HEK293 (cell line): ENCODE results near the gene HNRNPK.

Source experiments
- CTCF ChIA-PET: fragments of 350-600 bp; formaldehyde crosslinking; extraction: SDS; loops from one replicate; lab custom pipeline; 2021; ENCODE audit warnings: antibody characterized with exemption; lab: Yijun Ruan, JAX
- POLR2A ChIA-PET: fragments of 300-600 bp; formaldehyde crosslinking; extraction: SDS; loops from one replicate; lab custom pipeline; 2020; ENCODE audit warnings: antibody characterized with exemption, inconsistent platforms; lab: Yijun Ruan, JAX
- H3K27ac ChIP-seq: fragments of 200-500 bp; sonication (Bioruptor generic); 2 replicates; pipeline ENCODE4 v1.5.1; 2014; ENCODE audit warnings: low read depth, low read length, control low read depth, inconsistent platforms; ENCODE audit errors: extremely low read depth
- H3K36me3 ChIP-seq, 2 experiments: fragments of 200-500 bp in 1 of 2; sonication (Bioruptor generic) in 1 of 2; 1 replicate in 1 of 2; 2 replicates in 1 of 2; pipeline ENCODE4 v1.5.1; 2014 to 2017; ENCODE audit warnings: inconsistent platforms in 2 of 2, low read length in 2 of 2; ENCODE audit not compliant: control insufficient read depth in 2 of 2, insufficient read depth in 1 of 2
- H3K4me1 ChIP-seq: fragments of 200-500 bp; sonication (Bioruptor generic); 2 replicates; pipeline ENCODE4 v1.5.1; 2014; ENCODE audit warnings: mild to moderate bottlenecking, low read length, inconsistent platforms; ENCODE audit not compliant: control insufficient read depth, insufficient read depth
- H3K4me3 ChIP-seq: 2 replicates; pipeline ENCODE4 v1.5.1; 2011; ENCODE audit warnings: low read depth, mild to moderate bottlenecking, control low read depth, low read length, moderate library complexity
- H3K9me3 ChIP-seq: fragments of 200-500 bp; sonication (Bioruptor generic); 2 replicates; pipeline ENCODE4 v1.5.1; 2014; ENCODE audit warnings: low read depth, low read length, inconsistent platforms; ENCODE audit not compliant: control insufficient read depth, insufficient read depth
- HOXC10 ChIP-seq: sonication (generic); formaldehyde crosslinking; IDR thresholded peaks from 2 replicates; pipeline ENCODE4 v1.8.1; 2023; ENCODE audit warnings: mild to moderate bottlenecking, missing genetic modification reagents
- PRDM10 ChIP-seq: fragments of 450-650 bp; formaldehyde crosslinking; IDR thresholded peaks from 2 replicates; pipeline ENCODE4 v1.5.1; 2016; ENCODE audit warnings: missing biosample characterization, missing genetic modification characterization
- PRDM6 ChIP-seq: fragments of 450-650 bp; formaldehyde crosslinking; IDR thresholded peaks from 2 replicates; pipeline ENCODE4 v1.5.1; 2017; ENCODE audit warnings: missing biosample characterization, missing genetic modification characterization
- SCRT1 ChIP-seq: fragments of 450-650 bp; formaldehyde crosslinking; IDR thresholded peaks from 2 replicates; pipeline ENCODE4 v1.5.1; 2016; ENCODE audit warnings: missing biosample characterization, missing genetic modification characterization, borderline replicate concordance
- TRIM28 ChIP-seq: IDR thresholded peaks from 2 replicates; pipeline ENCODE4 v1.6.1; 2011; ENCODE audit warnings: low read length, control low read depth, borderline replicate concordance
- ZNF292 ChIP-seq: fragments of 450-650 bp; formaldehyde crosslinking; IDR thresholded peaks from 2 replicates; pipeline ENCODE4 v1.5.1; 2016; ENCODE audit warnings: low read depth, missing biosample characterization, missing genetic modification characterization, borderline replicate concordance
- ZNF354C ChIP-seq: fragments of 450-650 bp; formaldehyde crosslinking; IDR thresholded peaks from 2 replicates; pipeline ENCODE4 v1.5.1; 2016; ENCODE audit warnings: missing biosample characterization, missing genetic modification characterization, low read depth, borderline replicate concordance
- ZNF433 ChIP-seq: fragments of 450-650 bp; formaldehyde crosslinking; IDR thresholded peaks from 2 replicates; pipeline ENCODE4 v1.5.1; 2016; ENCODE audit warnings: missing biosample characterization, missing genetic modification characterization, low read depth
- ZNF473 ChIP-seq: fragments of 450-650 bp; formaldehyde crosslinking; IDR thresholded peaks from 2 replicates; pipeline ENCODE4 v1.5.1; 2017; ENCODE audit warnings: missing biosample characterization, missing genetic modification characterization
- ZNF544 ChIP-seq: fragments of 450-650 bp; formaldehyde crosslinking; IDR thresholded peaks from 2 replicates; pipeline ENCODE4 v1.5.0; 2017; ENCODE audit warnings: missing biosample characterization, missing genetic modification characterization
- ZNF561 ChIP-seq: fragments of 450-650 bp; IDR thresholded peaks from 2 replicates; pipeline ENCODE4 v1.5.1; 2018; ENCODE audit warnings: missing biosample characterization, missing genetic modification characterization, borderline replicate concordance
- ZNF600 ChIP-seq: fragments of 450-650 bp; formaldehyde crosslinking; IDR thresholded peaks from 2 replicates; pipeline ENCODE4 v1.5.1; 2016; ENCODE audit warnings: missing biosample characterization, missing genetic modification characterization
- ZNF623 ChIP-seq: fragments of 450-650 bp; formaldehyde crosslinking; IDR thresholded peaks from 2 replicates; pipeline ENCODE4 v1.5.1; 2016; ENCODE audit warnings: missing biosample characterization, missing genetic modification characterization
- ZNF670 ChIP-seq: fragments of 450-650 bp; formaldehyde crosslinking; IDR thresholded peaks from 2 replicates; pipeline ENCODE4 v1.5.1; 2016; ENCODE audit warnings: missing biosample characterization, missing genetic modification characterization, low read depth
- ZNF701 ChIP-seq: fragments of 450-650 bp; formaldehyde crosslinking; IDR thresholded peaks from 2 replicates; pipeline ENCODE4 v1.5.1; 2016; ENCODE audit warnings: missing biosample characterization, missing genetic modification characterization
- ZNF792 ChIP-seq: fragments of 450-650 bp; formaldehyde crosslinking; IDR thresholded peaks from 2 replicates; pipeline ENCODE4 v1.5.1; 2016; ENCODE audit warnings: missing biosample characterization, missing genetic modification characterization
- ZSCAN23 ChIP-seq: fragments of 450-650 bp; formaldehyde crosslinking; IDR thresholded peaks from 2 replicates; pipeline ENCODE4 v1.5.1; 2016; ENCODE audit warnings: missing biosample characterization, missing genetic modification characterization
- ZSCAN30 ChIP-seq: fragments of 450-650 bp; IDR thresholded peaks from 2 replicates; pipeline ENCODE4 v1.5.1; 2018; ENCODE audit warnings: missing biosample characterization, mild to moderate bottlenecking, missing genetic modification characterization, moderate library complexity

Gene HNRNPK

DNA sequence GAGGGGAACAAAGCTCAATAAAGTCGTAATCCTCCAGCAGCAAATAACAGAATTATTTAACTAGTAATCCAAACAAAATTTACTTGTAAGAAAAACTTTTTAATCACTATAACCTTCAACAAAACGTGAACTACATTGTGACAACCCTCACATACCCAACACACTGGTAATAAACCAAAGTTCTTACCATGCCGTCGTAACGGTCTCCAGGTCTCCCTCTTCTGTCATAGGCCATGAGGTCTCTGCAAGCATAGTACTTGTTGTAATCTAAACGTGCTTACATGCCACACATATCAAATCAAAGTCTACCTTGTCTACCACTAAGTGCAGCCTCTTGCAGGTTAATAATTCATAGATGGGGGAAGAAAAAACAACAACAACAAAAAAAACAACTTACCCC lies 8.5 kb downstream of the HNRNPK start:
- Histone ChIP-seq H3K36me3 (peaks cover 55 to 96% of the 10 kb centered on the region in 2 experiments), H3K4me3 (no peak overlapping the region), H3K4me1 (no peaks in the 10 kb centered on the region), H3K27ac (peak overlapping the region; percentile 18; the same call in 1 of the 2 replicates), H3K9me3 (no peaks in the 10 kb centered on the region)
- peak; percentile 12; the same call in 1 of the 2 replicates for TF ChIP-seq ZNF600
- TF ChIP-seq ZNF433 (tag by site-specific recombination): no peak
- POLR2A ChIA-PET: interaction anchor here (1.2 kb wide), 1 partner anchor 9 kb away, joined by 5 read pairs; the partner anchor contains the start of genes HNRNPK and RMI1
- CTCF ChIA-PET: interaction anchor here (0.5 kb wide), 1 partner anchor 11 kb away, joined by 5 read pairs; no protein-coding TSS in a partner anchor

- Histone ChIP-seq H3K36me3 (peaks cover 45 to 77% of the 10 kb centered on the region in 2 experiments), H3K4me1 (no peaks in the 10 kb centered on the region), H3K9me3 (no peaks in the 10 kb centered on the region), H3K27ac (no peak overlapping the region), H3K4me3 (no peak overlapping the region)
- POLR2A ChIA-PET: interaction anchor here (1.1 kb wide), 1 partner anchor 11 kb away, joined by 4 read pairs; the partner anchor contains the start of genes HNRNPK and RMI1
- CTCF ChIA-PET: no interaction called here
- TF ChIP-seq ZNF670 (tag by site-specific recombination) (no peak), SCRT1 (no peak), ZNF544 (tag by site-specific recombination) (no peak), ZSCAN23 (tag by site-specific recombination) (no peak)
- TF ChIP-seq, all 188 proteins: peak for 0
These were observed 10.4 kb downstream of the HNRNPK start for GRCh38 chr9:83969602-83970001.

DNA sequence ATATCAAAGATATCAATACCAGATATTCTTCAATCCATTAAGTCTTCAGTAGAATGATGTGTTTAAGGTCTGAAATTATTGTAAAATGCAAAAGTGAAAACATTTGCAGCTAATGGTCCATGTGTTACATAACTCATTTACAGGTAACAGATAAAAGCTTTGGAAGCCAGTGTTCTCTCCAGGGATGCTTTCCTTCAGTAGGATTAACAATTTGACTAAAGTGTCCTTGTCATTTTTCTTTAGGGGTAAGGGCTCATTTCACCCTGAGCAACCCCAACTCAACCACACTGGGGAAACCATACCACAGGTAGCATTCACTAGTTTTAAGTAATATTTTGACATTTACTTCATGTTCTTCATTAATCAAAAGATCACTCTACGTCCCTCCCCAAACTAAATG lies 12.9 kb downstream of the HNRNPK start:
- Histone ChIP-seq H3K36me3 (peaks cover 24 to 52% of the 10 kb centered on the region in 2 experiments), H3K4me1 (no peaks in the 10 kb centered on the region), H3K4me3 (no peak overlapping the region), H3K27ac (no peak overlapping the region), H3K9me3 (no peaks in the 10 kb centered on the region)
- ChIA-PET CTCF (interaction anchor here (0.8 to 1.3 kb wide), 3 partner anchors 13 to 294 kb away, joined by 4 to 6 read pairs (median 5); partner anchors contain the start of gene HNRNPK), POLR2A (interaction anchor here (1.0 to 1.4 kb wide), 2 partner anchors 13 to 22 kb away, joined by 3 to 5 read pairs; partner anchors contain the start of genes HNRNPK and RMI1)
- TF ChIP-seq ZNF670 (tag by site-specific recombination): no peak
- no peak for TF ChIP-seq ZNF623 (tag by site-specific recombination)
- no peak for TF ChIP-seq ZNF473 (tag by site-specific recombination)
- no peak for TF ChIP-seq ZNF354C (tag by site-specific recombination)
- TF ChIP-seq HOXC10: no peak
- no peak for TF ChIP-seq PRDM10
- TF ChIP-seq ZNF561: no peak
- TF ChIP-seq TRIM28: no peak
- TF ChIP-seq ZSCAN30: no peak
- TF ChIP-seq ZNF701 (tag by site-specific recombination): no peak
- no peak for TF ChIP-seq ZNF292 (tag by site-specific recombination)
- no peak for TF ChIP-seq ZNF792 (tag by site-specific recombination)
- no peak for TF ChIP-seq PRDM6 (tag by site-specific recombination)
